SU-DHL-6 (cell line): ENCODE measurements around the gene ARID3C.
A peak's percentile ranks its signal among the peaks of the same experiment; 100 is the strongest.

Experiments used
- H2AFZ ChIP-seq: fragments of 200-600 bp; sonication (generic); 2 replicates; pipeline ENCODE4 v1.6.1; 2014; ENCODE audit warnings: low read depth, mild to moderate bottlenecking, moderate library complexity, mixed read lengths, antibody characterized with exemption, low read length; ENCODE audit not compliant: severe bottlenecking
- H3F3A ChIP-seq: fragments of 200-600 bp; shearing (Covaris generic); 2 replicates; pipeline ENCODE4 v1.6.0; 2016; ENCODE audit warnings: antibody characterized with exemption, mild to moderate bottlenecking; ENCODE audit not compliant: insufficient read depth
- H3K27ac ChIP-seq: fragments of 200-600 bp; sonication (generic); 2 replicates; pipeline ENCODE4 v1.5.1; 2016; ENCODE audit warnings: low read depth, mild to moderate bottlenecking, low read length, moderate library complexity, mixed read lengths
- H3K27me3 ChIP-seq: fragments of 200-600 bp; sonication (generic), shearing (Covaris generic); 2 replicates; pipeline ENCODE4 v1.6.0; 2014; ENCODE audit warnings: mild to moderate bottlenecking, low read length
- H3K36me3 ChIP-seq: fragments of 200-600 bp; sonication (generic); 2 replicates; pipeline ENCODE4 v1.6.1; 2014; ENCODE audit warnings: mild to moderate bottlenecking, low read length, mixed read lengths
- H3K4me2 ChIP-seq: fragments of 300-600, 200-600 bp; shearing (Covaris generic), sonication (generic); 2 replicates; pipeline ENCODE4 v1.6.0; 2014; ENCODE audit warnings: low read length, low read depth, mild to moderate bottlenecking; ENCODE audit not compliant: poor library complexity, severe bottlenecking
- H3K4me3 ChIP-seq: fragments of 200-600 bp; sonication (generic); 2 replicates; pipeline ENCODE4 v1.5.1; 2014; ENCODE audit warnings: antibody characterized with exemption, low read length, mild to moderate bottlenecking, mixed read lengths; ENCODE audit not compliant: insufficient read depth, poor library complexity, severe bottlenecking
- H3K79me2 ChIP-seq: fragments of 200-600 bp; sonication (generic); 2 replicates; pipeline ENCODE4 v1.6.1; 2014; ENCODE audit warnings: mild to moderate bottlenecking, low read length, moderate library complexity; ENCODE audit not compliant: insufficient read depth
- H3K9ac ChIP-seq: fragments of 200-600 bp; sonication (generic); 2 replicates; pipeline ENCODE4 v1.7.0; 2014; ENCODE audit warnings: mild to moderate bottlenecking, low read length
- H3K9me2 ChIP-seq: fragments of 200-600 bp; sonication (generic); replicated peaks from 2 replicates; pipeline ENCODE4 v1.6.1; 2014; ENCODE audit warnings: low read length; ENCODE audit not compliant: insufficient read depth
- H3K9me3 ChIP-seq: fragments of 200-600 bp; sonication (generic); 2 replicates; pipeline ENCODE4 v1.6.1; 2014; ENCODE audit warnings: low read length, mixed read lengths; ENCODE audit not compliant: insufficient read depth
- H4K20me1 ChIP-seq: fragments of 200-600 bp; sonication (generic); 2 replicates; pipeline ENCODE4 v1.6.1; 2014; ENCODE audit warnings: low read depth, mild to moderate bottlenecking, antibody characterized with exemption, low read length, moderate library complexity, mixed read lengths
- CTCF ChIP-seq: fragments of 200-600 bp; sonication (generic); IDR thresholded peaks from one replicate; pipeline ENCODE4 v1.5.1; 2017; ENCODE audit warnings: antibody characterized with exemption, mild to moderate bottlenecking, low read length, moderate library complexity; ENCODE audit not compliant: insufficient read depth, poor library complexity, severe bottlenecking
- EZH2phosphoT487 ChIP-seq: fragments of 200-600 bp; sonication (generic), shearing (Covaris generic); conservative IDR thresholded peaks from 2 replicates; pipeline ENCODE4 v1.6.1; 2018; ENCODE audit warnings: mild to moderate bottlenecking, antibody characterized with exemption, low read length, moderate library complexity, mixed read lengths

The ARID3C gene

GRCh38 chr9:34648673-34649072, 19.8 kb upstream of the ARID3C start:
- Histone ChIP-seq H3F3A (no peaks in the 10 kb centered on the region), H3K79me2 (no peaks in the 10 kb centered on the region), H3K4me3 (no peak overlapping the region), H4K20me1 (no peaks in the 10 kb centered on the region), H3K9ac (no peak overlapping the region), H3K27me3 (no peaks in the 10 kb centered on the region), H3K4me2 (no peak overlapping the region), H3K36me3 (no peaks in the 10 kb centered on the region), H2AFZ (no peak overlapping the region), H3K9me2 (no peaks in the 10 kb centered on the region), H3K27ac (no peak overlapping the region), H3K9me3 (no peaks in the 10 kb centered on the region)
- TF ChIP-seq CTCF (no peak), EZH2phosphoT487 (no peak)

GRCh38 chr9:34647651-34648050, 18.8 kb upstream of the ARID3C start:
- Histone ChIP-seq H3K4me2 (peak overlapping the region; percentile 58), H3K9me2 (no peaks in the 10 kb centered on the region), H3K27me3 (no peaks in the 10 kb centered on the region), H4K20me1 (no peaks in the 10 kb centered on the region), H3K27ac (no peak overlapping the region), H2AFZ (no peak overlapping the region), H3F3A (no peaks in the 10 kb centered on the region), H3K79me2 (no peaks in the 10 kb centered on the region), H3K36me3 (no peaks in the 10 kb centered on the region), H3K4me3 (peak overlapping the region; percentile 69), H3K9me3 (no peaks in the 10 kb centered on the region), H3K9ac (peak overlapping the region; percentile 72; the same call in 1 of the 2 replicates)
- no peak for TF ChIP-seq EZH2phosphoT487
- no peak for TF ChIP-seq CTCF

- H3K4me2 ChIP-seq: peak overlapping the region; percentile 58
- H4K20me1 ChIP-seq: no peaks in the 10 kb centered on the region
- no peaks in the 10 kb centered on the region for H3F3A ChIP-seq
- no peaks in the 10 kb centered on the region for H3K27me3 ChIP-seq
- peak overlapping the region; percentile 72 for H3K9ac ChIP-seq
- no peaks in the 10 kb centered on the region for H3K36me3 ChIP-seq
- H3K79me2 ChIP-seq: no peaks in the 10 kb centered on the region
- no peaks in the 10 kb centered on the region for H3K9me2 ChIP-seq
- peak overlapping the region; percentile 83 for H2AFZ ChIP-seq
- no peaks in the 10 kb centered on the region for H3K9me3 ChIP-seq
- H3K27ac ChIP-seq: no peak overlapping the region
- peak overlapping the region; percentile 69 for H3K4me3 ChIP-seq
- no peak for TF ChIP-seq EZH2phosphoT487
Observed at GRCh38 chr9:34647084-34647403, 18.2 kb upstream of the ARID3C start.

- peak; percentile 70 for TF ChIP-seq CTCF
- TF ChIP-seq EZH2phosphoT487: no peak
- peak within 1 kb of the TSS; percentile 23; the same call in 1 of the 2 replicates for H3K27ac ChIP-seq
Observed at GRCh38 chr9:34646211-34647083, 17.6 kb upstream of the ARID3C start, which contains the start of gene GALT. GALT (plus strand) TSS chr9:34646675; CDS start chr9:34646705, 30 bp downstream.

More at GRCh38 chr9:34646211-34647083, 17.6 kb upstream of the ARID3C start, which contains the start of gene GALT:
- Histone ChIP-seq H3K9me3 (no peaks in the 10 kb centered on the region), H3F3A (no peaks in the 10 kb centered on the region), H3K4me3 (peak within 1 kb of the TSS; percentile 69), H3K9ac (peak within 1 kb of the TSS; percentile 72), H3K79me2 (no peaks in the 10 kb centered on the region), H2AFZ (peak within 1 kb of the TSS; percentile 83), H3K27me3 (no peaks in the 10 kb centered on the region), H3K9me2 (no peaks in the 10 kb centered on the region), H3K4me2 (peak within 1 kb of the TSS; percentile 58), H3K36me3 (no peaks in the 10 kb centered on the region), H4K20me1 (no peaks in the 10 kb centered on the region)
